HG02938 (cell line): ENCODE measurements around the gene SPATA33.
"Not testable (repeated sequence)": the region's sequence is repeated elsewhere in the genome, so short reads cannot be mapped to it uniquely, and the experiment has no call there.

ENCODE experiments used
- ATAC-seq: cut with Tn5 transposase; IDR thresholded peaks from one replicate; pipeline ENCODE4 v1.9.1; 2021; ENCODE audit warnings: mild to moderate bottlenecking, moderate library complexity; ENCODE audit not compliant: unreplicated experiment

Gene SPATA33

GRCh38 chr16:89624777-89625761, 32.6 kb upstream of the SPATA33 start:
- no peak for ATAC-seq

GRCh38 chr16:89629827-89630610, 27.6 kb upstream of the SPATA33 start:
- no peak for ATAC-seq

DNA sequence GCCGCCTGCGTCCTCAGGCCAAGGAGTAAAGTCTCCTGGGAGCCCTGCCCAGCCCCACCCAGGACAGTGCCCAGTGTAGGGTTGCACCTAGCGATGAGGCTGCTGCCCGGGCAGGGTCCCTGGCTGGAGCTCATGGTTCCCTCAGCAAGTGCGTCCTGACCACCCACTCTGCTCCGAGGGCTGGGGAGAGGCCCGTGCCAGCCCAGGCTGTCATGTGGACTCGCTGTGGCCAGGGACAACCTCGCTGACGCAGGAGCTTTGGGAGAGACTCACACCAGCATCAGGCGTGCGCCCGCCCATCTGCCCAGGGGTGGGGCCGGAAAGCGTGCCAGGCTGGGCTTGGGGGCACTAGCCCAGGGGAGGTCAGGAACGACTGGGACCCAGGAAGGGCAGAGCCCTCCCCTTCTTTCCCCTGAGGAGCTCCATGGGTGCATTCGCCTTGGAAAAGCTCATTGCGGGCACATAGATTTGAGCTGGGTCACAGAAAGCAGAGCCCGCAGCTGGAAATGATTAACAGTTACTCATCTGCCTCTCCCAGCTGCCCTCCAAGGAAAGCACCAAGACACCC, 24.5 kb upstream of the SPATA33 start:
- no peak for ATAC-seq

- not testable (repeated sequence) for ATAC-seq
Measured at GRCh38 chr16:89634463-89635385, 22.9 kb upstream of the SPATA33 start.

- no peak for ATAC-seq
Measured at GRCh38 chr16:89636663-89637062, 21.0 kb upstream of the SPATA33 start.

DNA sequence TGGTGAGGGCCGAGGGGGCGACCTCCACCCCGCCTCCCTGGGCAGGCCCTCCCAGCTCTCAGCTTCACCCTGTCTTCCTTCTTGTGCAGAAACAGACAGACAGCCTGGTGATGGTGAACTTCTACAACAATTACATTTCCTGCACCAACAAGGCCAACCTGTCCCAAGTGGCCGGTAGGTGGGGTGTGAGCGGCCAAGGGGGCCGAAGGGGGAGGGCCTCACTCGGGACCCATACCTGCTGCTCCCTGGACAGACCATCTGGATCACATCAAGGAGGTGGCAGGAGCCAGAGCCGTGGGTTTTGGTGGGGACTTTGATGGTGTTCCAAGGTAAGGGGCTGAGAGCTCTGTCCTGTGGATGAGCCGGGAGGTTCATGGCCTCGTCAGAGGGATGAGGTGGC, 20.3 kb upstream of the SPATA33 start:
- ATAC-seq: no peak

DNA sequence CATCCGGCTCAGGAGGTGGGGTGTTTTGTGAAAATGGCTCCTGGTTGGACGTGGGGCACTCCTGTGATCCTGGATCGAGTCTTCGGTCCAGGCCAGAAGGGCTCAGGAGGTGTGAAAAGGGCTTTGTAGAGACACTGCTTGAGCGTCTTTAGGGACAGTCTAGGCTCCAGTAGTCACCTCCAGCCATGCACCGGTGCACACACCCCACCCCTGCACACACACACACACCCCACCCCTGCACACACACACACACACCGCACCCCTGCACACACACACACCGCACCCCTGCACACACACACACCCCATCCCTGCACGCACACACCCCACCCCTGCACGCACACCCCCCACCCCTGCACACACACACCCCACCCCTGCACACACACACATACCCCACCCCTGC, 19.2 kb upstream of the SPATA33 start:
- no peak for ATAC-seq

DNA sequence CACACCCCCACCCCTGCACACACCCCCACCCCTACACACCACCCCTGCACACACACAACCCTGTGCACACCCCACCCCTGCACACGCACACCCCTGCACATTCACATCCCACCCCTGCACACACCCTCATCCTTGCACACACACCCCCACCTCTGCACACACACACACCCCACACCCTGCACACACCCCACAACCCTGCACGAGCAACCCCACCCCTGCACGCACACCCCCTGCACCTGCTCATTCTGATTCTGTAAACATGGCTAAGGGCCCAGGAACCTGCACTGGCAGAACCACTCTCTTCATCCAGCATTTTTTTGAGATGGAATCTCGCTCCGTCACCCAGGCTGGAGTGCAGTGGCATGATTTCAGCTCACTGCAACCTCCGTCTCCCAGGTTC, 18.3 kb upstream of the SPATA33 start:
- no peak for ATAC-seq

DNA sequence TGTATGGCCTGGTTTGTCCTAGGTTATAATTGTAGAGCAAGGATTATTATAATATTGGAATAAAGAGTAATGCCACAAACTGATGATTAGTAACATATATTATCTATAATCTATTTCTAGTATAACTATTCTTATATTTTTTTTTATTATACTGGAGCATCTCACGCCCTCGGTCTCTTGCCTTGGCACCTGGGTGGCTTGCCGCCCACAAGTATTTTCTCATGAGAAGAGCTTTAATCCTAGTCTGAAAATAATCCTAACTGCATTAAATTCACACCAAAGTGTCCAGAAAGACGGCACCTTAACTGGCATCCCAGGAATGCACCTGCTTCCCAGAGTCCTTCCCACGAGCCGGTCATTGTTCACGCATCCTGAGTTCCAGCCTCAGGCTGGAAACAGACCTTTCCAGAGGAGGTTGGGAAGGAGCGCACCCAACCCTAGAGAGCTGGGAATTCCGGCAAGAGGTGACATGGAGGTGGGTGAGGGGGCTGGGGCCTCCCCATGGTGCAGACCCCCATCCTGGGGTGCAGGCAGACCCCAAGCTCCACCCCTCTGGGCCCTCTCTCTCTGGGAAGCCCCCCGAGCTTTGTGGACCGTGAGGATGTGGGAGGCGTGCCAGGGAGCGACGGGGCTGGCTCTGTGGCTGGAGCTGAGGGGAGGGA, 16.0 kb upstream of the SPATA33 start:
- ATAC-seq: no peak

GRCh38 chr16:89642574-89642973, 15.1 kb upstream of the SPATA33 start:
- ATAC-seq: no peak

GRCh38 chr16:89643769-89644300, 13.8 kb upstream of the SPATA33 start:
- no peak for ATAC-seq

GRCh38 chr16:89645122-89645521, 12.5 kb upstream of the SPATA33 start:
- ATAC-seq: no peak

GRCh38 chr16:89646270-89646669, 11.4 kb upstream of the SPATA33 start:
- ATAC-seq: no peak

GRCh38 chr16:89646906-89647305, 10.7 kb upstream of the SPATA33 start:
- no peak for ATAC-seq

DNA sequence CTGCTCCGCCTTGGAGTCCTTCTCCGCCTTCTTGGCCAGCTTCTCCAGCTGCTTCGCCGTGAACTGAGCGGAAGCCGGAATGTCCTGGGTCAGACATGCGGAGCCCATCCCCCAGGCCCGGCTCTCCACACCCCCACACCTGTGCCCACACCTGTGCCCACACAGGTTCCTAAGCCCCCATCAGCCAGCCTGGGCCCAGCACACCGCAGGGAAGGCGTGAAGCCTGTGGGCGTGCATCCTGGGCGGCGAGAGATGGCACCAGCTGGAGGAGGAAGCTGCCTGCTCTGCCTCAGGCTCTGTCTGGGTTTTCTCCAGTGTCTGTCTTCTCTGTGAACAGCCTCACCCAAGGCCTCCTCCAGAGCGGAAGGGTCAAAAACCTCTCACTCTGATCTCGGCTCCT, 6.1 kb upstream of the SPATA33 start:
- no peak for ATAC-seq

- no peak for ATAC-seq
Measured at GRCh38 chr16:89653656-89654295, 3.9 kb upstream of the SPATA33 start.

DNA sequence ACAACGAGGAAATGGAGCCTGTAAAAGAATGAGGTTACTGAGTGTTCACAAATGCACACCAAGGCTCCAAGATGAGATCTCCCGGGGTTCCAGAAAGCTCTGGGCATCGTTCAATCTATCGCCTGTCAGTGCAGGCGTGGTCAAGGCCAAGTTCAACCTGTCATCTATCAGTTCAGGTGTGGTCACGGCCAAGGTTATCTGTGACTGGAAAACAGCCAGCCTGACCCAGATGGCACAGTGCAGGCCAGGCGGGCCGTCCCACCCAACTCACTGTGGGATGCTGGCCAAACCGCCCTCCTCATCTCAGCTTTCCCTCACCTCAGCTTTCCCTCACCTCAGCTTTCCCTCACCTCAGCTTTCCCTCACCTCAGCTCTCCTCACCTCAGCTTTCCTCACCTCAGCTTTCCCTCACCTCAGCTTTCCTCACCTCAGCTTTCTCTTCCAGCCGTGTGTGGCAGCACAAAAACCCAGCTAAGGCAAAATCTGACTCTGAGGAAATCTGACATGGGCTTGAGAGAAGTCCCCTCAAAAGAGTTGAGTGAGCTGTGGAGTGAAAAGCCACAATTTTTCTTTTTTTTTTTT, 2.5 kb upstream of the SPATA33 start:
- no peak for ATAC-seq

DNA sequence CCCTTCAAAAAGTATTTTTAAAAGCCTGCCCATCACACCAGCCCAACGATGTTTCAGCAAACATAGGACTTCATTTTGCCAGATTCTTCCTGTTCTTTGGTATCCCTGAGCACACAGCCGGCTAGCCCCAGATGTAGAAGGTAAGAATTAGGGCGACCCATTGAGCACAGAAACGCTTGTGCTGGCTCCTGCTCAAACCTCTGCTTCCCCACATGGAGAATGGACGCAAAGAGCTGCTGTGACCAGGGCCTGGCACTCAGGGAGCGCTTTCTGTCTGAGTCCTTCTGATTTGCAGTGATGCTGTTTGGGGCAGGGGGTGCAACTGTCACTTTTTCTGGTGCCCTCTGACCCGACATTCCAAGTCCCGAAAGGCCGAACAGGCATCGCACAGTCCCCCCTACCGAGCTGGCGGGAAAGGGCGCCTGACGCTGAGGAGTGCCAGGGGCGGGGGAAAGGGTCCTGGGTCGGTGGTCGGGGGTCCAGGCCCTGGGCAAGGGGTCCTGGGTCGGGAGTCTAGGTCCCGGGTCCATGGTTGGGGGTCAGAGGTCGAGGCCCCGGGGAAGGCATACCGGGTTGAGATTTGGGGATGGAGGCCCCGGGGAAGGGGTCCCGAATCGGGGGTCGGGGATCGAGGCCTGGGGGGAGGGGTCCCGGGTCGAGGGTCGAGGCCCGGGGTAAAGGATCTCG, 1.1 kb upstream of the SPATA33 start:
- no peak for ATAC-seq
